Epidermal melanocyte (primary cell): ENCODE data around the gene LMNTD1.
"Not testable (repeated sequence)": the region's sequence is repeated elsewhere in the genome, so short reads cannot be mapped to it uniquely, and the experiment has no call there.

Experiments
- DNase-seq: peaks from one replicate; pipeline ENCODE4 v3.0.0; 2011; ENCODE audit warnings: low spot score; ENCODE audit not compliant: insufficient read length

The LMNTD1 gene

DNA sequence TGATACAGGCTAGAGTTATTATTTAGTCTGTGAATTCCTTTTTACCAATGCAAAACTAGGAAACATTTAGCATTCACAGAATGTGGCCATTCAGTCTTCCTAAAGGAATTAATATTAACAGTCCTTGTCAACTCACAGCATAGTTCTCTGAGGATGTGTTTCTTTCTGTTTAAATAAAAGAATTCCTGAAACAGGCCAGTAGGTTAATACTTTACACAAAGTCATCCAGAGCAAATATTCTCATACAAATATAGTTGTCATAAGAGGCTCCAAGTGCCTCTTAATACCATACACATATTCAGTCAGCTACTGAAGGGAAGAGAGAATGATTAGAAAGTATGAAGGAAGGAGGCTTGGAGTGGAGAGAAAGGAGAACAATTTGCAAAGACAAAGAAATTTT lies 120.1 kb downstream of the LMNTD1 start:
- no peak for DNase-seq

DNA sequence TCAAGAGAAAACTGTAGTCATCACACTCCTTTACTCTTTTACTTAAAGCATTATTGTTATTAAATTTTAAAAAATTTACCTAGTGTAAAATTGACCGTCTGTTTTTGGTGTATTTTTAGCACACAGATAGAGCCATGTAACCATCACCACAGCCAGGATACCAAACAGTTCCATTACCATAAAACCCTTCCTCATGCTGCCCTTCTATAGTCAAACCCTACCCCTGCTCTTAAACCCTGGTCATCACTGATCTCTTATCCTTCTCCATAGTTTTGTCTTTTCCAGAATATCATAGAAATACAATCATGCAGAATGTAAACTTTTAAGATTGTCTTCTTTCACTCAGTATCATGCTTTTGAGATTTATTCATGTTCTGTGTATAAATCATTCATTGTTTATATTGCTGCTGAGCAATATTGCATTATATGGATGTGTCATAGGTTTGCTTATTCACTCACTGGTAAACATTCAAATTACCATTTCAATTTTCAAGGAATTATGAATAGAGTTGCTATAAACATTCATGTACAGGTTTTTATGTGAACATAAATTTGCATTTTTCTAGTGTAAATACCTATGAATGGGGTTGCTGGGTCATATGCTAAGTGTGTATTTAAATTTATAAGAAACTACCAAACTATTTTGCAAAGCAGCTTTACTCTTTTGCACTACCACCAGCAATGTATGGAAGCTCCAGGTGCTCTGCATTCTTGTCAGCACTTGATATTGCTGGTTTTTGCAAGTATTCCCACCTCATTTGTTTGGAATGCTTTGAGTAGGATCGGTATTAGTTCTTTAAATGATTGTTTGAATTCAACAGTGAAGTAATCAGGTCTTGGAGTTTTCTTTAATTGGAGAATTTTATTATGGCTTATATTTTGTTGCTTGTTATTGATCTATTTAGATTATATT lies 125.5 kb downstream of the LMNTD1 start:
- no peak for DNase-seq

DNA sequence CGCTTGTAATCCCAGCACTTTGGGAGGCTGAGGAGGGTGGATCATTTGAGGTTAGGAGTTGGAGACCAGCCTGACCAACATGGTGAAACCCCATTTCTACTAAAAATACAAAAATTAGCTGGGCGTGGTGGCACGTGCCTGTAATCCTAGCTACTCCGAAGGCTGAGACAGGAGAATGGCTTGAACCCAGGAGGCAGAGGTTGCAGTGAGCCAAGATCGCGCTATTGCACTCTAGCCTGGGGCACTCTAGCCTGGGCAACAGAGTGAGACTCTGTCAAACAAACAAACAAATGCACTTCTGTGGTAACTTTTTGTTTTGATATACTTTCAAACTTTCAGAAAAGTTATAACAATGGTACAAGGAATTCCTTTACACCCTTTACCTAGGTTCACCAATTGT lies 126.3 kb downstream of the LMNTD1 start:
- not testable (repeated sequence) for DNase-seq
